Heart left ventricle (tissue), 16 donors: ENCODE results near the gene PLA2G2C. TPM values are rescaled to one million over a fixed set of nuclear protein-coding genes. Genes with fewer than 3 reads are reported as not detected.
A peak's percentile ranks its signal among the peaks of the same experiment; 100 is the strongest.

Source experiments
- ATAC-seq, 4 donors: fragments of 200-7000 bp; cut with Tn5 transposase; one replicate each; pipeline ENCODE4 v1.9.1; 2020 to 2022; ENCODE audit warnings: moderate library complexity in 4 of 4, mild to moderate bottlenecking in 3 of 4, moderate number of reproducible peaks in 1 of 4
- DNase-seq, 5 donors: peaks; one replicate each; pipeline ENCODE4 v3.0.0-alpha.2; 2020
- H3K27ac ChIP-seq, 12 donors: fragments of 200-600 bp; sonication (generic) in 4 of 12; one replicate each; pipeline versions ENCODE4 v1.5.0 to v1.8.0; 2016 to 2022; ENCODE audit warnings: mild to moderate bottlenecking in 2 of 12
- H3K27me3 ChIP-seq, 9 donors: fragments of 200-600 bp; sonication (generic) in 2 of 9; one replicate each; pipeline versions ENCODE4 v1.5.1 to v1.8.0; 2016 to 2022; ENCODE audit warnings: mild to moderate bottlenecking in 3 of 9
- H3K36me3 ChIP-seq, 9 donors: fragments of 200-600 bp; sonication (generic) in 2 of 9; one replicate each; pipeline versions ENCODE4 v1.5.0 to v1.8.0; 2018 to 2022; ENCODE audit warnings: mild to moderate bottlenecking in 2 of 9
- H3K4me1 ChIP-seq, 12 donors: fragments of 200-600 bp; sonication (generic) in 4 of 12; one replicate each; pipeline versions ENCODE4 v1.5.0 to v1.8.0; 2016 to 2022; ENCODE audit warnings: mild to moderate bottlenecking in 3 of 12
- H3K4me3 ChIP-seq, 12 donors: fragments of 200-600 bp; sonication (generic) in 4 of 12; one replicate each; pipeline versions ENCODE4 v1.5.0 to v1.8.0; 2017 to 2022; ENCODE audit warnings: mild to moderate bottlenecking in 9 of 12, moderate library complexity in 4 of 12
- H3K9me3 ChIP-seq, 12 donors: fragments of 200-600 bp; sonication (generic) in 4 of 12; one replicate each; pipeline versions ENCODE4 v1.5.0 to v1.8.0; 2016 to 2022; ENCODE audit warnings: mild to moderate bottlenecking in 1 of 12
- CTCF ChIP-seq, 12 donors: fragments of 200-600 bp; sonication (generic) in 4 of 12; IDR thresholded peaks; one replicate each; pipeline versions ENCODE4 v1.5.0 to v1.8.0; 2018 to 2022; ENCODE audit warnings: antibody characterized with exemption in 12 of 12, mild to moderate bottlenecking in 5 of 12
- POLR2A ChIP-seq, 2 donors: fragments of 450-650 bp; IDR thresholded peaks; one replicate each; pipeline ENCODE4 v1.6.1; 2017; ENCODE audit warnings: antibody characterized with exemption in 2 of 2, mild to moderate bottlenecking in 2 of 2, moderate library complexity in 2 of 2
- WGBS, 4 donors: extraction: QIAGEN DNeasy Blood & Tissue Kit in 2 of 4; methylation state at CpG; one replicate each; pipeline versions ENCODE4 v1.1.5 to v1.1.7; 2013 to 2018; 5-methylcytosine and 5-hydroxymethylcytosine counted together
- intact Hi-C, 10 donors: fragments of 100-400 bp; cut with DNase I; formaldehyde crosslinking; loops; one replicate each; pipeline versions ENCODE4 v1.11.1 to v1.14.2; 2022
- polyA plus RNA-seq, 2 donors: library from polyadenylated mRNA; stranded (reverse); fragments of 200-250 nt; gene quantifications; one replicate each; pipeline ENCODE4 v1.2.3, GENCODE V29; 2013
- total RNA-seq, 9 donors: library from RNA; depleted of rRNA in 2 of 9; stranded (reverse); fragments of >200 nt in 2 of 9; fragmentation: NEBNext Ultra II Directional in 3 of 9; extraction: Animal tissue kit (Norgen Biotek cat#: 25700) in 3 of 9; gene quantifications; one replicate each; pipeline versions ENCODE4 v1.1.0 to v1.2.4, GENCODE V29; 2016 to 2023
- donor health status: ischemic (EF 13 %, LVEDD 7.1; RV severe dilation, severe dysfunction).
- donor health status: healthy with polysubstance abuse.
- donor health status: DM: no; HTN: yes; CAD: no.
- donor health status: DM: no; HTN: no; CAD: no.
- donor health status: ischemic (EF 25% LVEDD 6.9; RV normal size, moderate dysfunction).
- donor health status: ischemic (EF 25% LVEDD 5.7; RV mildly dilated, moderate dysfunction).
- donor health status: healthy.
- donor health status: DM: yes; HTN: yes; CAD: no.
- donor health status: ischemic (EF 35%, LVEDD 5.7; RV mildly dilated, moderate dysfunction).
- donor health status: nonischemic (EF 11% LVEDD 7.7; RV severe dilation, severe dysfunction).
- donor health status: DM: yes; HTN: yes; CAD: no.
- donor health status: PGD.
- donor health status: ischemic (EF 29% LVEDD 5.4; RV normal size, mild dysfunction).
- donor health status: nonischemic (EF 23%, LVEDD 6.1; RV moderate dilation, normal function).

PLA2G2C gene
- total and polyA plus RNA-seq, 11 donors = 0.16 TPM; not detected in 10

- TF ChIP-seq POLR2A (IDR thresholded peaks at IDR 0.05) (no peak), CTCF (IDR thresholded peaks at IDR 0.05) (no peak)
- Histone ChIP-seq H3K27me3 (peaks cover 0 to 36% (median 9%) of the 10 kb centered on the region in 9 donors), H3K9me3 (no peaks in the 10 kb centered on the region), H3K4me1 (peaks cover 0 to 39% (median 10%) of the 10 kb centered on the region in 12 donors), H3K27ac (peak overlapping the region in 1 of 12 donors; percentile 92), H3K4me3 (no peak overlapping the region), H3K36me3 (no peaks in the 10 kb centered on the region)
- intact Hi-C loops = no loop called here
- ATAC-seq = no peak
- WGBS, 4 donors = 34 to 54% (median 42%) methylated on average over 4 of the region's 4 CpGs
- no peak for DNase-seq
These were observed 1.6 kb upstream of the PLA2G2C start for GRCh38 chr1:20187813-20188454.

DNA sequence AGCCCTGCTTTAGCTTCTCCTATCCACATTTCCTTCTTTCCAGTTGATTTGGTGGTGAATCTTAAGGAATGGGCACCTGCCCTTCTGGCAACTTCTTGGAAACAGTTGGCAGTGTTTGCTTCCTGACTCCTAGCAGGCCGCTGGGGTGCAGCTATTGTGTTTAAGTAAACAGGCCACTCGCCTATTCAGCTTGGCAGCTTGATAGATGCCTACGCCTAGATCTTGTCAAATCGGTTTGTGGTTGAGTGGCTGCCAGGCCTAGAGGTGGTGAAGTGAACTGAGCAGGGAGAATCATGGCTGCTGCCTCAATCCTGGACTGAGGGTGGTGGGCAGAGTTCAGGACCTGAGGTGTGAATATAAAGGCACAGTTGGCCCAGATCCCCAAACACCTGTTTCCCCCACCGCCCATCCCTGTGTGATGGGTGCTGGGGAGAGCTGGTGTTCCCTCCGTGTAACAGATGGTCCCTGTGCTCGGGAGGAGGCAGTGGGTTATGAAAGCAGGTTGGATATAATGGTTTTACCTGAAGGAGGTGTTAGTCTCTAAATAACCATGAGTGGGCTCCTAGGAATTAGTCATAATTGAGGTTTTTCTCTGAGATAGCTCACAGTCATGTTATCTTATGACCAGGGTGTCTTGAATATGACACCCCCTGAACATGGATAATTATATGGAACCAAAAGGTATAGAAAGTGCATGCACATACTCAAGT lies 940 bp upstream of the PLA2G2C start:
- WGBS, 4 donors = 63 to 73% (median 65%) methylated on average over 7 of the region's 7 CpGs
- ATAC-seq (no peak), DNase-seq (no peak)
- H3K4me3 ChIP-seq = peak overlapping the region in 1 of 12 donors; percentile 66
- TF ChIP-seq CTCF (IDR thresholded peaks at IDR 0.05) (no peak), POLR2A (IDR thresholded peaks at IDR 0.05) (no peak)
- intact Hi-C loops = no loop called here
- peaks cover 0 to 33% (median 9%) of the 10 kb centered on the region in 9 donors for H3K27me3 ChIP-seq
- H3K4me1 ChIP-seq = peaks cover 0 to 35% (median 10%) of the 10 kb centered on the region in 12 donors
- H3K36me3 ChIP-seq = no peaks in the 10 kb centered on the region
- no peaks in the 10 kb centered on the region for H3K9me3 ChIP-seq
- H3K27ac ChIP-seq = peak overlapping the region in 1 of 12 donors; percentile 92

- Histone ChIP-seq H3K9me3 (no peaks in the 10 kb centered on the region), H3K27me3 (peaks cover 0 to 34% (median 9%) of the 10 kb centered on the region in 9 donors), H3K4me3 (peak overlapping the region in 9 of 12 donors; percentile 35 to 66 (median 56)), H3K36me3 (no peaks in the 10 kb centered on the region), H3K27ac (peak overlapping the region in 5 of 12 donors; percentile 23 to 92 (median 25)), H3K4me1 (peaks cover 0 to 35% (median 10%) of the 10 kb centered on the region in 12 donors)
- ATAC-seq (no peak), DNase-seq (no peak)
- whole genome bisulfite sequencing, 4 donors = 51 to 68% (median 58%) methylated on average over 16 to 17 of the region's 17 CpGs
- TF ChIP-seq CTCF (IDR thresholded peaks at IDR 0.05) = no peak
- intact Hi-C loops = no loop called here
These were observed 1.1 kb downstream of the PLA2G2C start for GRCh38 chr1:20184997-20185833.
